HG03025 (cell line): ENCODE data around the gene NRXN2.
"Not testable (repeated sequence)": the region's sequence is repeated elsewhere in the genome, so short reads cannot be mapped to it uniquely, and the experiment has no call there.

Experiments used
- ATAC-seq: cut with Tn5 transposase; IDR thresholded peaks from one replicate; pipeline ENCODE4 v1.9.1; 2021; ENCODE audit warnings: mild to moderate bottlenecking, moderate library complexity; ENCODE audit not compliant: unreplicated experiment, low FRiP score

Gene NRXN2

GRCh38 chr11:64685536-64685935 is 37.5 kb downstream of the NRXN2 start:
- ATAC-seq, result no peak

- no peak for ATAC-seq
Observed at GRCh38 chr11:64684357-64684756, 38.6 kb downstream of the NRXN2 start.

GRCh38 chr11:64681171-64681570 is 41.8 kb downstream of the NRXN2 start:
- ATAC-seq, result no peak

GRCh38 chr11:64679846-64680245 is 43.2 kb downstream of the NRXN2 start:
- ATAC-seq, result no peak

GRCh38 chr11:64677441-64678023 is 45.5 kb downstream of the NRXN2 start:
- ATAC-seq, result no peak

GRCh38 chr11:64676261-64676615 is 46.8 kb downstream of the NRXN2 start:
- no peak for ATAC-seq

GRCh38 chr11:64675450-64676260 is 47.3 kb downstream of the NRXN2 start:
- ATAC-seq, result no peak

- ATAC-seq, result no peak
Observed at GRCh38 chr11:64674774-64675173, 48.2 kb downstream of the NRXN2 start.

- no peak for ATAC-seq
Observed at GRCh38 chr11:64673279-64673678, 49.7 kb downstream of the NRXN2 start.

GRCh38 chr11:64672875-64673274 is 50.1 kb downstream of the NRXN2 start:
- no peak for ATAC-seq

- no peak for ATAC-seq
Observed at GRCh38 chr11:64670975-64671374, 52.0 kb downstream of the NRXN2 start.

- no peak for ATAC-seq
Observed at GRCh38 chr11:64667154-64667745, 55.7 kb downstream of the NRXN2 start.

GRCh38 chr11:64665411-64665821 is 57.6 kb downstream of the NRXN2 start:
- ATAC-seq, result no peak

GRCh38 chr11:64664236-64664870 is 58.6 kb downstream of the NRXN2 start:
- ATAC-seq, result not testable (repeated sequence)

- ATAC-seq, result no peak
Observed at GRCh38 chr11:64663656-64664055, 59.3 kb downstream of the NRXN2 start.

- ATAC-seq, result no peak
Observed at GRCh38 chr11:64661614-64662013, 61.4 kb downstream of the NRXN2 start.

GRCh38 chr11:64661146-64661545 is 61.9 kb downstream of the NRXN2 start:
- ATAC-seq, result no peak

- no peak for ATAC-seq
Observed at GRCh38 chr11:64660706-64661105, 62.3 kb downstream of the NRXN2 start.

- no peak for ATAC-seq
Observed at GRCh38 chr11:64660205-64660604, 62.8 kb downstream of the NRXN2 start.

GRCh38 chr11:64659417-64660144 is 63.4 kb downstream of the NRXN2 start:
- ATAC-seq, result no peak

GRCh38 chr11:64658265-64658664 is 64.7 kb downstream of the NRXN2 start:
- ATAC-seq, result no peak
